Activated T-cell treated with anti-CD3 and anti-CD28 coated beads for 1 hour (primary cell): Measurements from ENCODE around the gene ERRFI1.
"Not testable (repeated sequence)": the region's sequence is repeated elsewhere in the genome, so short reads cannot be mapped to it uniquely, and the experiment has no call there.

Experiments
- DNase-seq: peaks from one replicate; pipeline ENCODE4 v3.0.0-alpha.2; 2020; ENCODE audit warnings: low read depth

Gene ERRFI1

DNA sequence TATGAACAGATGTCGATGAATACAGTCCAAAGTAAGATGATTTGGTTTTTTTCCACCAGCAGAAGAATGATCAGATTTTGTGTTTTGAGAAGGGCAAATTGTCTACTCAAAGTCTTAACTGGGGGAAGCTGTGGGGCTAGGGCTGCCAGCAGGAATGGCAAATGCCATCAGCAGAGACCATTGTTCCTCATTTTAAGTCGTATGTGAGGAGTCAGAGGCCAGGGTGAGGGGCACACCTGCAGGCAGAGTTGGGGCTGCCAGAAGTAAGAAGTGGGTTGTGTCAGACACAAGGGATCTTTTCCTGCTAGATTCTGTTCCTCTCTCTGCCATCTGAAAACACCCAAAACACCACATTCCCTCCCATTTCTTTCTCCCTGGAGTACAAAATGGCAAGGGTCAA, 55.9 kb downstream of the ERRFI1 start:
- DNase-seq: no peak

DNA sequence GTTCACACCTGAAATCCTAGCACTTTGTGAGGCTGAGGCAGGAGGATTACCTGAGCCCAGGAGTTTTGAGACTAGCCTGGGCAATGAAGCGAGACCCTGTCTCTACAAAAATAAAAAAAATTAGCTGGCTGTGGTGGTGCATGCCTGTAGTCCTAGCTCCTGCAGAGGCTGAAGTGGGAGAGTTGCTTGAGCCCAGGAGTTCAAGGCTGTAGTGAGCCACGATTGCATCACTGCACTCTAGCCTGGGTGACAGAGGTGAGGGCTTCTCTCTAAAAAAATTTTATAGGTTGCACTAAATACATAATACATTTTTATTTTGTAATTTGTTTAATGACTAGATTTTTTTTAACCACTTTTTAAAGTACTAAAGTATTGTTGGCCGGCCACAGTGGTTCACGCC, 58.5 kb downstream of the ERRFI1 start:
- DNase-seq: no peak

DNA sequence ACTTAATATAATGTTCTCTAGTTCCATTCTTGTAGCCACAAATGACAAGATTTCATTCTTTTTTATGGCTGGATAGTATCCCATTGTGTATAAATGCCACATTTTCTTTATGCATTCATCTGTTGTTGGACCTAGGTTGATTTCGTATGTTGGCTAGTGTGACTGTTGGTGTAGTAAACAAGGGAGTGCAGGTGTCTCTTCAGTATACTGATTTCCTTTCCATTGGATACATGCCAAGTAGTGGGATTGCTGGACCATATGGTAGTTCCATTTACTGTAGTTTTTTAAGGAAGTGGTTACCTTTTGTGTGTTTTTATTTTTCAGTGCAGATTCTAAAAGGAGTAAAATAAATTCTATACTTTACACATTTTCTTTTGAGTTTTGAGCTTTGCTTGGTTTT, 58.9 kb downstream of the ERRFI1 start:
- no peak for DNase-seq

DNA sequence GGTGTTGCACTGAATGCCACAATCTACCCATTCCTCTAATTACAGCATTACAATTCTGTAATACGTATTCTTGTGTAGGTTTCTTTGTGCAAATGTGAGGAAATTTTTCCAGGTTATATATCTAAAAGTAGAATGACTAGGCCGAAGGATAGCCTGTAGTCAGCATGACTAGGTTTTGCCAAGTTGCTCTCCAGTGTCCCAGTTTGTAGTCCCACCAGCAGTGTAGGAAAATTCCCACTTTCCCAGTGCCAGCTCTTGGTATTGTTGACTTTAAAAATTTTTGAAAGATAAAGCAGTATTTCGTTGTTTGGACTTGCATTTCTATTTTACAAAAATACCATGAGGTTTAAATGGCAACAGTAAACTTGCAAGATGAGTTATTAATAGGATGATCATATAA, 61.6 kb downstream of the ERRFI1 start:
- DNase-seq: no peak

DNA sequence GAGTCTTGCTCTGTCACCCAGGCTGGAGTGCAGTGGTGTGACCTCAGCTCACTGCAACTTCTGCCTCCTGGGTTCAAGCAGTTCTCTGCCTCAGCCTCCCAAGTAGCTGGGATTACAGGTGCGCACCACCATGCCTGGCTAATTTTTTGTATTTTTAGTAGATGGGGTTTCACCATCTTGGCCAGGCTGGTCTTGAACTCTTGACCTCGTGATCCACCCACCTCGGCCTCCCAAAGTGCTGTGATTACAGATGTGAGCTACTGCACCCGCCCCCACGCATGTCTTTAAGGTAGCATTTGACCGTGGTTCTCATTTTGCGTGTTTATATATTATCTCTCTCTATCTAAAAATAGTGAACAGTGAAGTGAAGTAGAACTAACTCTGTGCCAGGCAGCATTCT, 62.3 kb downstream of the ERRFI1 start:
- DNase-seq: not testable (repeated sequence)

DNA sequence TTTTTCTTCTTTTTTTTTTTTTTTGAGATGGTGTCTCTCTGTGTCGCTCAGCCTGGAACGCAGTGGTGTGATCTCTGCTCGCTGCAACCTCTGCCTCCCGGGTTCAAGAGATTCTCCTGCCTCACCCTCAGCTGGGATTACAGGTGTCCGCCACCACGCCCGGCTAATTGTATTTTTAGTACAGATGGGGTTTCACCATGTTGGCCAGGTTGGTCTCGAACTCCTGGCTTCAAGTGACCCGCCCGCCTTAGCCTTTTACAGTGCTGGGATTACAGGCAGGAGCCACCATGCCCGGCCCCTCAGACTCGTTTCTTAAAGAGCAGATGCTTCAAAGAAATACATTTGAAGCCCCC, 62.8 kb downstream of the ERRFI1 start:
- not testable (repeated sequence) for DNase-seq

DNA sequence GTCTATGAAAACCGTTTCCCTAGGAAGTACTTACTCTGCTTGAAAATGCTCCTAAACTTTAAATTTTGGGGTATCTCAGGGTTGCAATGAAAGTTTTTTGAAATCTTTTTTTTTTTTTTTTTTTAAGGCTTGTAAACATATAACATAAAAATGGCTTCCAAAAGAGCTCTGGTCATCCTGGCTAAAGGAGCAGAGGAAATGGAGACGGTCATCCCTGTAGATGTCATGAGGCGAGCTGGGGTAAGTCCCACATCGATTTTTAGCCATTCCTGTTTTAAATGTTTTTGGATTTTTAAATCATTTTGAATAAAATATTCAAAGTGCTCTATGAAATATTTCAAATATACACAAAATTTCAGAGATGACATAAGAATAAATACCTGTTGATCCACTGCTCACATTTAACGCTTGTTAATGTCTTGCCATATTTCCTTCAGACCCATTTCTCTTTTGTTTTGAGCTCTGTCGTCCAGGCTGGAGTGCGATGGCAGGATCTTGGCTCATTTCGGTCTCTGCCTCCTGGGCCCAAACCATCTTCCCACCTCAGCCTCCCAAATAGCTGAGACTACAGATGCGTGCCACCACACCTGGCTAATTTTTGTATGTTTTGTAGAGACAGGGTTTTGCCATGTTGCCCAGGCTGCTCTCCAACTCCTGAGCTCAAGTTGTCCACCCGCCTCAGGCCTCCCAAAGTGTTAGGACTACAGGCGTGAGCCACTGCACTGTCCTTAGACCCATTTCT, 63.3 kb downstream of the ERRFI1 start:
- no peak for DNase-seq

DNA sequence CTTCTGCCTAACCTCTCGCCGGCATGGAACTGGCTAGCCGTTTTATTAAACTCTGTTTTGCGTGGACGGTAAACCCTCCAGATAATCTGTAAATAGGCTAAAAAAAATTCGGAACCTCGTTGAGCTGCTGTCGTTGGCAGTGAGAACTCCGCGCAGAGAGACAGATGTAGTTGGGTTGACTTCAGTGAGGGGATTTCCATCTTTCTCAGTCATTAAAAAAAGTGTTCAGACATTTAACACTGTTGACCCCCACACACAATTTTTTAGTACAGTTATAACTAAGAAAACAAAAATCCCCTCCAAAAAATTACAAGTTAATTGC, 64.1 kb downstream of the ERRFI1 start:
- DNase-seq: no peak
